CD14-positive monocyte (primary cell): Measurements from ENCODE around the gene FBXL2. TPM values are rescaled to one million over a fixed set of nuclear protein-coding genes. Genes with fewer than 3 reads are reported as not detected.

Experiments used
- DNase-seq, 3 donors: peaks; one replicate each; pipeline ENCODE4 v3.0.0-alpha.2; 2011 to 2022
- H2AFZ ChIP-seq: 2 replicates; pipeline ENCODE4 v1.6.0; 2012; ENCODE audit warnings: mild to moderate bottlenecking, low read depth, low read length, inconsistent platforms; ENCODE audit not compliant: insufficient read depth, poor library complexity, severe bottlenecking
- H3K27ac ChIP-seq, 2 donors: 1 replicate in 1 of 2; 2 replicates in 1 of 2; pipeline ENCODE4 v1.5.1; 2012 to 2013; ENCODE audit warnings: low read length in 2 of 2, control low read depth in 1 of 2, inconsistent platforms in 1 of 2, low read depth in 1 of 2, mild to moderate bottlenecking in 1 of 2
- H3K27me3 ChIP-seq, 2 donors: one replicate each; pipeline versions ENCODE4 v1.6.0 to v1.6.1; 2011 to 2013; ENCODE audit warnings: low read length in 2 of 2; ENCODE audit not compliant: control insufficient read depth in 2 of 2, insufficient read depth in 2 of 2
- H3K36me3 ChIP-seq, 2 donors: replicated peaks in 1 of 2; 1 replicate in 1 of 2; 2 replicates in 1 of 2; pipeline versions ENCODE4 v1.5.1 to v1.6.1; 2012 to 2013; ENCODE audit warnings: low read length in 2 of 2, control low read depth in 1 of 2, inconsistent platforms in 1 of 2, mild to moderate bottlenecking in 1 of 2; ENCODE audit not compliant: insufficient read depth in 2 of 2, control insufficient read depth in 1 of 2
- H3K4me1 ChIP-seq, 2 donors: 1 replicate in 1 of 2; 2 replicates in 1 of 2; pipeline versions ENCODE4 v1.5.1 to v1.6.1; 2012 to 2013; ENCODE audit warnings: low read length in 2 of 2, control low read depth in 1 of 2, inconsistent platforms in 1 of 2, mild to moderate bottlenecking in 1 of 2, moderate library complexity in 1 of 2; ENCODE audit not compliant: insufficient read depth in 2 of 2, control insufficient read depth in 1 of 2
- H3K4me2 ChIP-seq: replicated peaks from 2 replicates; pipeline ENCODE3; 2012; ENCODE audit warnings: low read length, moderate library complexity, mild to moderate bottlenecking; ENCODE audit not compliant: poor library complexity, severe bottlenecking; ENCODE audit errors: extremely low read depth
- H3K4me3 ChIP-seq, 3 experiments: fragments of 200-600 bp in 1 of 3; sonication (generic) in 1 of 3; replicated peaks in 1 of 3; 1 replicate in 2 of 3; 2 replicates in 1 of 3; pipeline ENCODE4 v1.5.1; 2011 to 2013; ENCODE audit warnings: low read length in 3 of 3, mild to moderate bottlenecking in 3 of 3, control low read depth in 2 of 3, low read depth in 2 of 3, inconsistent platforms in 1 of 3, moderate library complexity in 1 of 3
- H3K79me2 ChIP-seq: 2 replicates; pipeline ENCODE4 v1.6.0; 2012; ENCODE audit warnings: mild to moderate bottlenecking, control low read depth, inconsistent platforms, low read length, moderate library complexity; ENCODE audit not compliant: insufficient read depth
- H3K9ac ChIP-seq: 2 replicates; pipeline ENCODE4 v1.6.0; 2017; ENCODE audit warnings: low read length, mild to moderate bottlenecking; ENCODE audit not compliant: insufficient read depth, poor library complexity, severe bottlenecking
- H3K9me3 ChIP-seq, 2 donors: replicated peaks in 1 of 2; 1 replicate in 1 of 2; 2 replicates in 1 of 2; pipeline versions ENCODE4 v1.5.1 to v1.6.1; 2012 to 2013; ENCODE audit warnings: low read length in 2 of 2, control low read depth in 1 of 2; ENCODE audit not compliant: control insufficient read depth in 1 of 2, insufficient read depth in 1 of 2
- H4K20me1 ChIP-seq: 2 replicates; pipeline ENCODE4 v1.6.0; 2012; ENCODE audit warnings: mild to moderate bottlenecking, low read length, control low read depth, moderate library complexity; ENCODE audit not compliant: insufficient read depth
- H3K27ac Mint-ChIP-seq, 7 donors: one replicate each; pipeline ENCODE4 v1.8.0; 2020; ENCODE audit warnings: mild to moderate bottlenecking in 7 of 7, mixed read lengths in 7 of 7, moderate library complexity in 6 of 7, inconsistent platforms in 2 of 7
- H3K27me3 Mint-ChIP-seq, 3 donors: one replicate each; pipeline ENCODE4 v1.8.0; 2021 to 2022; ENCODE audit warnings: low read depth in 3 of 3, mild to moderate bottlenecking in 3 of 3, mixed read lengths in 3 of 3, moderate library complexity in 3 of 3, inconsistent platforms in 1 of 3
- H3K36me3 Mint-ChIP-seq, 2 donors: one replicate each; pipeline ENCODE4 v1.8.0; 2020; ENCODE audit warnings: mixed read lengths in 2 of 2, inconsistent platforms in 1 of 2, mild to moderate bottlenecking in 1 of 2
- H3K4me1 Mint-ChIP-seq: one replicate; pipeline ENCODE4 v1.8.0; 2020; ENCODE audit warnings: mild to moderate bottlenecking, mixed read lengths
- H3K4me3 Mint-ChIP-seq, 2 donors: one replicate each; pipeline ENCODE4 v1.8.0; 2020; ENCODE audit warnings: mild to moderate bottlenecking in 2 of 2, mixed read lengths in 2 of 2, moderate library complexity in 1 of 2
- H3K9me3 Mint-ChIP-seq, 7 donors: one replicate each; pipeline ENCODE4 v1.8.0; 2020 to 2022; ENCODE audit warnings: mixed read lengths in 7 of 7, mild to moderate bottlenecking in 6 of 7, moderate library complexity in 6 of 7, inconsistent platforms in 2 of 7
- CTCF ChIP-seq: fragments of 200-600 bp; IDR thresholded peaks from one replicate; pipeline ENCODE4 v1.8.0; 2022; ENCODE audit warnings: antibody characterized with exemption, mild to moderate bottlenecking
- WGBS: methylation state at CpG from one replicate; pipeline ENCODE4 v1.1.5; 2013; ENCODE audit warnings: missing lambda C conversion rate; ENCODE audit not compliant: insufficient coverage; 5-methylcytosine and 5-hydroxymethylcytosine counted together
- intact Hi-C, 2 donors: fragments of 100-400 bp; cut with micrococcal nuclease; formaldehyde crosslinking; loops; one replicate each; pipeline versions ENCODE4 v1.15.0 to v1.15.1; 2023
- polyA plus RNA-seq, 3 donors: library from polyadenylated mRNA; depleted of rRNA in 1 of 3; unstranded in 2 of 3; stranded (reverse) in 1 of 3; fragments of 300-500 nt in 2 of 3; fragments of >200 nt in 1 of 3; fragmentation: Illumina TruSeq in 2 of 3; gene quantifications; 1 replicate in 2 of 3; 2 replicates in 1 of 3; pipeline ENCODE4 v1.2.3, GENCODE V29; 2012 to 2021

FBXL2 gene
- polyA plus RNA-seq, 3 donors, result not detected

- peaks cover 0 to 8% (median 5%) of the 10 kb centered on the region in 7 donors for H3K9me3 Mint-ChIP-seq
- peaks cover 2 to 10% (median 5%) of the 10 kb centered on the region in 3 donors for H3K27me3 Mint-ChIP-seq
- no peak overlapping the region for H3K4me3 Mint-ChIP-seq
- Histone ChIP-seq H3K36me3 (no peaks in the 10 kb centered on the region), H3K4me2 (no peak overlapping the region), H3K27me3 (peaks cover 0 to 2% of the 10 kb centered on the region in 2 donors), H2AFZ (no peak overlapping the region), H4K20me1 (no peaks in the 10 kb centered on the region), H3K4me1 (no peaks in the 10 kb centered on the region), H3K4me3 (no peak overlapping the region), H3K9me3 (no peaks in the 10 kb centered on the region), H3K9ac (no peak overlapping the region), H3K79me2 (no peaks in the 10 kb centered on the region), H3K27ac (no peak overlapping the region)
- no peak overlapping the region for H3K27ac Mint-ChIP-seq
- no CpG with 5 or more reads among the region's 1 CpG for WGBS
- H3K36me3 Mint-ChIP-seq, result no peaks in the 10 kb centered on the region
- intact Hi-C loops, result no loop called here
- H3K4me1 Mint-ChIP-seq, result no peaks in the 10 kb centered on the region
- no peak for TF ChIP-seq CTCF
- no peak for DNase-seq
These were observed 43.4 kb upstream of the FBXL2 start for GRCh38 chr3:33233884-33234283.

GRCh38 chr3:33236005-33236404, 41.2 kb upstream of the FBXL2 start:
- no CpG with 5 or more reads among the region's 2 CpGs for WGBS

More at GRCh38 chr3:33236005-33236404, 41.2 kb upstream of the FBXL2 start:
- no peak for DNase-seq
- no peaks in the 10 kb centered on the region for H3K36me3 ChIP-seq
- H3K27me3 ChIP-seq, result peaks cover 3 to 4% of the 10 kb centered on the region in 2 donors
- no peak for TF ChIP-seq CTCF
- H2AFZ ChIP-seq, result no peak overlapping the region
- Mint-ChIP-seq H3K27ac (no peak overlapping the region), H3K4me3 (no peak overlapping the region), H3K9me3 (peaks cover 0 to 12% (median 4%) of the 10 kb centered on the region in 7 donors), H3K27me3 (peaks cover 3 to 10% (median 9%) of the 10 kb centered on the region in 3 donors), H3K4me1 (no peaks in the 10 kb centered on the region), H3K36me3 (no peaks in the 10 kb centered on the region)
- intact Hi-C loops, result no loop called here
- H3K4me1 ChIP-seq, result no peaks in the 10 kb centered on the region
- H3K9ac ChIP-seq, result no peak overlapping the region
- no peaks in the 10 kb centered on the region for H3K79me2 ChIP-seq
- no peaks in the 10 kb centered on the region for H3K9me3 ChIP-seq
- H3K27ac ChIP-seq, result no peak overlapping the region
- no peak overlapping the region for H3K4me3 ChIP-seq
- no peaks in the 10 kb centered on the region for H4K20me1 ChIP-seq
- no peak overlapping the region for H3K4me2 ChIP-seq
